Fibroblast of mammary gland (primary cell): ENCODE results near the gene FBH1.
"Not testable (repeated sequence)": the region's sequence is repeated elsewhere in the genome, so short reads cannot be mapped to it uniquely, and the experiment has no call there.

Source experiments
- DNase-seq: peaks from one replicate; pipeline ENCODE4 v3.0.0-alpha.2; 2010; ENCODE audit warnings: low read depth
- H3K4me3 ChIP-seq: 2 replicates; pipeline ENCODE4 v1.5.1; 2011; ENCODE audit warnings: low read depth, mild to moderate bottlenecking, low read length, moderate library complexity; ENCODE audit not compliant: control insufficient read depth
- CTCF ChIP-seq: conservative IDR thresholded peaks from 2 replicates; pipeline ENCODE4 v1.5.1; 2011; ENCODE audit warnings: low read depth, low read length, inconsistent platforms; ENCODE audit not compliant: control insufficient read depth, insufficient read depth

FBH1 gene

GRCh38 chr10:5889624-5890451 lies at the start of gene FBH1, which contains the start of gene ANKRD16:
TSS of gene FBH1 (plus strand) at chr10:5890243. CDS start at chr10:5890346, 103 bp downstream.
TSS of gene ANKRD16 (minus strand) at chr10:5889893. CDS start at chr10:5889354, 539 bp downstream.
- no peak for TF ChIP-seq CTCF
- DNase-seq: peak; percentile 98

GRCh38 chr10:5840314-5841307 lies 49.4 kb upstream of the FBH1 start:
- no peak for TF ChIP-seq CTCF
- H3K4me3 ChIP-seq: no peak overlapping the region
- DNase-seq: peak; percentile 71

More at GRCh38 chr10:5889624-5890451, at the start of gene FBH1, which contains the start of gene ANKRD16:
- H3K4me3 ChIP-seq: peak within 1 kb of the TSS; percentile 86

GRCh38 chr10:5841965-5842364 lies 48.1 kb upstream of the FBH1 start:
- TF ChIP-seq CTCF: no peak
- DNase-seq: no peak
- no peak overlapping the region for H3K4me3 ChIP-seq

GRCh38 chr10:5843686-5844344 lies 46.2 kb upstream of the FBH1 start:
- no peak for TF ChIP-seq CTCF
- no peak overlapping the region for H3K4me3 ChIP-seq
- DNase-seq: no peak

- no peak overlapping the region for H3K4me3 ChIP-seq
- no peak for TF ChIP-seq CTCF
- DNase-seq: peak; percentile 6
Measured at GRCh38 chr10:5844345-5845055, 45.5 kb upstream of the FBH1 start.

GRCh38 chr10:5846667-5847066 lies 43.4 kb upstream of the FBH1 start:
- DNase-seq: not testable (repeated sequence)

More at GRCh38 chr10:5846667-5847066, 43.4 kb upstream of the FBH1 start:
- not testable (repeated sequence) for H3K4me3 ChIP-seq
